CD4-positive, alpha-beta T cell (primary cell): ENCODE data around the gene MAJIN. TPM values are rescaled to one million over a fixed set of nuclear protein-coding genes. Genes with fewer than 3 reads are reported as not detected.

ENCODE experiments used
- ATAC-seq: fragments of 200-7000 bp; cut with Tn5 transposase; one replicate; pipeline ENCODE4 v1.10.0; 2022; ENCODE audit warnings: mild to moderate bottlenecking; ENCODE audit not compliant: poor library complexity
- CTCF ChIA-PET: fragments of 350-600 bp; sonication (Branson Sonifier 250); formaldehyde crosslinking; loops from one replicate; lab custom pipeline; 2021; ENCODE audit warnings: antibody characterized with exemption, inconsistent platforms; lab: Charles Lee
- POLR2A ChIA-PET: fragments of 350-600 bp; sonication (Branson Sonifier 250); formaldehyde crosslinking; loops from one replicate; lab custom pipeline; 2021; ENCODE audit warnings: antibody characterized with exemption, inconsistent platforms; lab: Charles Lee
- DNase-seq, 14 experiments: peaks; one replicate each; pipeline ENCODE4 v3.0.0-alpha.2; 2013 to 2020; ENCODE audit warnings: mixed read lengths in 2 of 14
- H3K27ac ChIP-seq, 2 donors: one replicate each; pipeline versions ENCODE4 v1.5.1 to v1.7.0; 2013; ENCODE audit warnings: low read length in 2 of 2, low read depth in 1 of 2, mild to moderate bottlenecking in 1 of 2
- H3K27me3 ChIP-seq, 2 experiments: 1 replicate in 1 of 2; 2 replicates in 1 of 2; pipeline versions ENCODE4 v1.6.1 to v1.7.0; 2013; ENCODE audit warnings: low read length in 2 of 2, control low read depth in 1 of 2, mild to moderate bottlenecking in 1 of 2, moderate library complexity in 1 of 2; ENCODE audit not compliant: insufficient read depth in 2 of 2, control insufficient read depth in 1 of 2
- H3K36me3 ChIP-seq: one replicate; pipeline ENCODE4 v1.6.1; 2013; ENCODE audit warnings: low read length, control low read depth; ENCODE audit not compliant: insufficient read depth
- H3K4me1 ChIP-seq: one replicate; pipeline ENCODE4 v1.6.1; 2013; ENCODE audit warnings: low read length, control low read depth; ENCODE audit not compliant: insufficient read depth
- H3K4me3 ChIP-seq: one replicate; pipeline ENCODE4 v1.5.1; 2013; ENCODE audit warnings: mild to moderate bottlenecking, low read length, moderate library complexity
- H3K9me3 ChIP-seq, 2 experiments: 1 replicate in 1 of 2; 2 replicates in 1 of 2; pipeline versions ENCODE4 v1.6.1 to v1.7.0; 2013; ENCODE audit warnings: low read length in 2 of 2, mild to moderate bottlenecking in 2 of 2, control low read depth in 1 of 2, moderate library complexity in 1 of 2; ENCODE audit not compliant: control insufficient read depth in 1 of 2, insufficient read depth in 1 of 2
- H3K27ac Mint-ChIP-seq: one replicate; pipeline ENCODE4 v1.8.0; 2020; ENCODE audit warnings: mixed read lengths
- H3K27me3 Mint-ChIP-seq: one replicate; pipeline ENCODE4 v1.8.0; 2021; ENCODE audit warnings: mixed read lengths
- H3K36me3 Mint-ChIP-seq: one replicate; pipeline ENCODE4 v1.8.0; 2021; ENCODE audit warnings: low read depth, mixed read lengths
- H3K4me1 Mint-ChIP-seq: one replicate; pipeline ENCODE4 v1.8.0; 2021; ENCODE audit warnings: low read depth, mixed read lengths
- H3K4me3 Mint-ChIP-seq: one replicate; pipeline ENCODE4 v1.8.0; 2020; ENCODE audit warnings: mild to moderate bottlenecking, mixed read lengths
- H3K9me3 Mint-ChIP-seq: one replicate; pipeline ENCODE4 v1.8.0; 2020; ENCODE audit warnings: mixed read lengths
- CTCF ChIP-seq: fragments of 200-600 bp; IDR thresholded peaks from one replicate; pipeline ENCODE4 v1.8.0; 2022; ENCODE audit warnings: antibody characterized with exemption, mild to moderate bottlenecking
- intact Hi-C, 2 experiments: fragments of 100-400 bp; cut with DNase I in 1 of 2; cut with micrococcal nuclease in 1 of 2; formaldehyde crosslinking; loops; one replicate each; pipeline versions ENCODE4 v1.15.1 to v1.9.0; 2023 to 2025; cut with DNase I, micrococcal nuclease
- total RNA-seq, 174 experiments: library from RNA in 2 of 174; stranded (reverse) in 2 of 174; gene quantifications; one replicate each; pipeline ENCODE4 v1.2.3 and lab custom pipeline; 2021 to 2026

Gene MAJIN
- total RNA-seq, 2 experiments from 2014 or later = 0.50 to 0.55 TPM

GRCh38 chr11:64998690-64999431, 27.0 kb upstream of the MAJIN start:
- POLR2A ChIA-PET = no interaction called here
- CTCF ChIA-PET = no interaction called here
- H3K27ac ChIP-seq = no peak overlapping the region

GRCh38 chr11:64998141-64998540, 26.2 kb upstream of the MAJIN start:
- Mint-ChIP-seq H3K27me3 (no peaks in the 10 kb centered on the region), H3K4me1 (no peaks in the 10 kb centered on the region), H3K9me3 (no peaks in the 10 kb centered on the region), H3K36me3 (no peaks in the 10 kb centered on the region), H3K27ac (no peak overlapping the region), H3K4me3 (no peak overlapping the region)
- Histone ChIP-seq H3K4me1 (peaks cover 17% of the 10 kb centered on the region), H3K36me3 (no peaks in the 10 kb centered on the region), H3K4me3 (no peak overlapping the region), H3K27ac (no peak overlapping the region), H3K9me3 (no peaks in the 10 kb centered on the region), H3K27me3 (peaks cover 0 to 2% of the 10 kb centered on the region in 2 experiments)
- intact Hi-C loops = no loop called here
- DNase-seq (no peak), ATAC-seq (no peak)
- CTCF ChIA-PET = no interaction called here
- no peak for TF ChIP-seq CTCF
- POLR2A ChIA-PET = no interaction called here

More at GRCh38 chr11:64998690-64999431, 27.0 kb upstream of the MAJIN start:
- no peak for DNase-seq
- peaks cover 17% of the 10 kb centered on the region for H3K4me1 ChIP-seq
- H3K4me3 Mint-ChIP-seq = no peak overlapping the region
- H3K27me3 ChIP-seq = peaks cover 0 to 2% of the 10 kb centered on the region in 2 experiments
- TF ChIP-seq CTCF = no peak
- H3K36me3 Mint-ChIP-seq = no peaks in the 10 kb centered on the region
- no peaks in the 10 kb centered on the region for H3K9me3 ChIP-seq
- H3K9me3 Mint-ChIP-seq = no peaks in the 10 kb centered on the region
- no peak for ATAC-seq
- H3K4me1 Mint-ChIP-seq = no peaks in the 10 kb centered on the region
- no peak overlapping the region for H3K27ac Mint-ChIP-seq
- intact Hi-C loops = no loop called here
- no peak overlapping the region for H3K4me3 ChIP-seq
- H3K36me3 ChIP-seq = no peaks in the 10 kb centered on the region
- H3K27me3 Mint-ChIP-seq = no peaks in the 10 kb centered on the region

- DNase-seq (peak in 4 of 14 experiments; percentile 6 to 43 (median 26)), ATAC-seq (no peak)
- intact Hi-C loops = no loop called here
- Mint-ChIP-seq H3K4me3 (no peak within 1 kb of the TSS), H3K27ac (no peak within 1 kb of the TSS), H3K36me3 (no peaks in the 10 kb centered on the region), H3K9me3 (no peaks in the 10 kb centered on the region), H3K27me3 (no peaks in the 10 kb centered on the region), H3K4me1 (no peaks in the 10 kb centered on the region)
- CTCF ChIA-PET = interaction anchor here (0.5 kb wide), 1 partner anchor 26 kb away, joined by 3 read pairs; no protein-coding TSS in a partner anchor
- Histone ChIP-seq H3K4me1 (peaks cover 17% of the 10 kb centered on the region), H3K4me3 (peak within 1 kb of the TSS; percentile 3), H3K36me3 (no peaks in the 10 kb centered on the region), H3K9me3 (no peaks in the 10 kb centered on the region), H3K27me3 (no peaks in the 10 kb centered on the region), H3K27ac (no peak within 1 kb of the TSS)
- POLR2A ChIA-PET = interaction anchor here (0.6 to 1.2 kb wide), 2 partner anchors 16 to 500 kb away, joined by 3 read pairs; no protein-coding TSS in a partner anchor
- TF ChIP-seq CTCF = no peak
Measured at GRCh38 chr11:64996710-64997380, 24.9 kb upstream of the MAJIN start, which contains the start of gene BATF2. TSS of gene BATF2 (minus strand) at chr11:64996971. CDS start at chr11:64996914, 57 bp downstream.
